A549 (cell line): Measurements from ENCODE around the gene XPR1. TPM values are rescaled to one million over a fixed set of nuclear protein-coding genes. Genes with fewer than 3 reads are reported as not detected.
"Not testable (repeated sequence)": the region's sequence is repeated elsewhere in the genome, so short reads cannot be mapped to it uniquely, and the experiment has no call there.

Experiments
- ATAC-seq, 2 experiments: fragments of 200-7000 bp in 1 of 2; fragments of >200 bp in 1 of 2; cut with Nextera tagmentation in 1 of 2; cut with Tn5 transposase in 1 of 2; 3 replicates each; pipeline versions ENCODE4 v1.8.0 to v1.9.1; 2018 to 2020; ENCODE audit warnings: mild to moderate bottlenecking in 1 of 2, moderate library complexity in 1 of 2
- CTCF ChIA-PET: fragments of 300-600 bp; sonication (Branson Sonifier 250); formaldehyde crosslinking; extraction: SDS; loops from one replicate; lab custom pipeline; 2021; ENCODE audit warnings: antibody characterized with exemption, inconsistent platforms; lab: Yijun Ruan, JAX
- POLR2A ChIA-PET: fragments of 350-600 bp; formaldehyde crosslinking; extraction: SDS; loops from one replicate; lab custom pipeline; 2021; ENCODE audit warnings: antibody characterized with exemption, inconsistent platforms; lab: Yijun Ruan, JAX
- DNase-seq, 2 experiments: peaks; one replicate each; pipeline versions ENCODE4 v3.0.0 to v3.0.0-alpha.2; 2011 to 2016; ENCODE audit warnings: low read depth in 1 of 2, low spot score in 1 of 2
- FAIRE-seq: peaks from 2 replicates; lab custom pipeline; 2011; peaks lifted over from hg19 to GRCh38; lab: Jason Lieb, UNC
- H3K27ac ChIP-seq, 2 experiments: fragments of >200 bp; sonication (Bioruptor Twin); formaldehyde crosslinking; 3 replicates each; pipeline ENCODE4 v1.5.1; 2016 to 2017
- H3K4me1 ChIP-seq: fragments of >200 bp; sonication (Bioruptor Twin); formaldehyde crosslinking; 3 replicates; pipeline ENCODE4 v1.6.1; 2016
- H3K4me2 ChIP-seq: fragments of >200 bp; sonication (Bioruptor Twin); formaldehyde crosslinking; 3 replicates; pipeline ENCODE4 v1.6.1; 2016
- H3K4me3 ChIP-seq: fragments of >200 bp; sonication (Bioruptor Twin); formaldehyde crosslinking; 3 replicates; pipeline ENCODE4 v1.5.1; 2016
- H3K9me3 ChIP-seq: fragments of >200 bp; sonication (Bioruptor Twin); formaldehyde crosslinking; 3 replicates; pipeline ENCODE4 v1.6.1; 2016
- CBX8 ChIP-seq: fragments of 200-600 bp; sonication (generic); IDR thresholded peaks from 2 replicates; pipeline ENCODE4 v1.6.1; 2016
- CHD2 ChIP-seq: fragments of 150-350 bp; IDR thresholded peaks from 2 replicates; pipeline ENCODE4 v1.6.1; 2014; ENCODE audit warnings: low read length; ENCODE audit not compliant: partially characterized antibody
- E2F6 ChIP-seq: IDR thresholded peaks from 2 replicates; pipeline ENCODE4 v1.6.1; 2012; ENCODE audit warnings: low read depth, borderline replicate concordance
- ELK1 ChIP-seq: fragments of 150-350 bp; IDR thresholded peaks from 2 replicates; pipeline ENCODE4 v1.6.1; 2014; ENCODE audit warnings: low read depth, mild to moderate bottlenecking, low read length
- EP300 ChIP-seq, 2 experiments: fragments of >200 bp; sonication (Bioruptor Twin); formaldehyde crosslinking; IDR thresholded peaks; 2 replicates in 1 of 2; 3 replicates in 1 of 2; pipeline ENCODE4 v1.6.1; 2016 to 2017
- FOSL2 ChIP-seq, 2 experiments: fragments of 450-650 bp in 1 of 2; fragments of >200 bp in 1 of 2; sonication (Bioruptor Twin) in 1 of 2; formaldehyde crosslinking; IDR thresholded peaks; 2 replicates each; pipeline versions ENCODE4 v1.5.0 to v1.6.1; 2016 to 2020; ENCODE audit warnings: mild to moderate bottlenecking in 1 of 2, moderate library complexity in 1 of 2
- FOXS1 ChIP-seq: fragments of 250-450 bp; sonication (Bioruptor Pico); IDR thresholded peaks from 2 replicates; pipeline ENCODE4 v1.5.0; 2020; ENCODE audit warnings: mild to moderate bottlenecking, moderate library complexity
- HDAC2 ChIP-seq: fragments of 200-600 bp; sonication (generic); IDR thresholded peaks from 2 replicates; pipeline ENCODE4 v1.6.1; 2016
- HOXB13 ChIP-seq: fragments of 250-450 bp; sonication (Bioruptor Pico); IDR thresholded peaks from 2 replicates; pipeline ENCODE4 v1.5.0; 2020; ENCODE audit warnings: low read depth, mild to moderate bottlenecking, moderate library complexity
- KDM5A ChIP-seq: fragments of 200-600 bp; sonication (generic); IDR thresholded peaks from 2 replicates; pipeline ENCODE4 v1.6.1; 2016; ENCODE audit warnings: antibody characterized with exemption, mild to moderate bottlenecking
- MAFK ChIP-seq: fragments of 450-650 bp; IDR thresholded peaks from 2 replicates; pipeline ENCODE4 v1.6.1; 2014; ENCODE audit not compliant: partially characterized antibody
- MAZ ChIP-seq: fragments of 150-350 bp; IDR thresholded peaks from 2 replicates; pipeline ENCODE4 v1.6.1; 2014; ENCODE audit warnings: antibody characterized with exemption, low read depth, low read length, borderline replicate concordance
- NR3C1 ChIP-seq: fragments of >200 bp; sonication (Bioruptor Twin); formaldehyde crosslinking; IDR thresholded peaks from 3 replicates; pipeline ENCODE4 v1.6.1; 2017
- PBX3 ChIP-seq: IDR thresholded peaks from 2 replicates; pipeline ENCODE4 v1.6.1; 2012
- PHF8 ChIP-seq: fragments of 200-600 bp; sonication (generic); IDR thresholded peaks from 2 replicates; pipeline ENCODE4 v1.6.1; 2016; ENCODE audit warnings: low read depth, mild to moderate bottlenecking, antibody characterized with exemption, moderate library complexity, borderline replicate concordance
- RAD21 ChIP-seq, 2 experiments: fragments of >200 bp in 1 of 2; sonication (Bioruptor Twin) in 1 of 2; formaldehyde crosslinking in 1 of 2; IDR thresholded peaks in 1 of 2; conservative IDR thresholded peaks in 1 of 2; 2 replicates in 1 of 2; 3 replicates in 1 of 2; pipeline ENCODE4 v1.6.1; 2012 to 2018; ENCODE audit warnings: inconsistent platforms in 1 of 2
- RCOR1 ChIP-seq: fragments of 150-350 bp; IDR thresholded peaks from 2 replicates; pipeline ENCODE4 v1.6.1; 2014; ENCODE audit warnings: antibody characterized with exemption, low read length, low read depth
- RFX5 ChIP-seq: fragments of 450-650 bp; IDR thresholded peaks from 2 replicates; pipeline ENCODE4 v1.7.1; 2014; ENCODE audit warnings: antibody characterized with exemption, mild to moderate bottlenecking, moderate library complexity
- SMC3 ChIP-seq: fragments of >200 bp; sonication (Bioruptor Twin); formaldehyde crosslinking; IDR thresholded peaks from 3 replicates; pipeline ENCODE4 v1.6.1; 2018; ENCODE audit warnings: inconsistent platforms
- ZNF302 ChIP-seq: fragments of 250-450 bp; sonication (Bioruptor Pico); IDR thresholded peaks from 2 replicates; pipeline ENCODE4 v1.9.0; 2021; ENCODE audit warnings: inconsistent platforms, mild to moderate bottlenecking, moderate library complexity
- ZSCAN20 ChIP-seq: fragments of 250-450 bp; sonication (Bioruptor Pico); IDR thresholded peaks from 2 replicates; pipeline ENCODE4 v1.8.0; 2022; ENCODE audit warnings: mild to moderate bottlenecking, moderate library complexity
- WGBS: methylation state at CpG from one replicate; pipeline ENCODE4 v1.1.6; 2017; ENCODE audit errors: missing lambda C conversion rate; 5-methylcytosine and 5-hydroxymethylcytosine counted together
- polyA plus RNA-seq, 4 experiments: library from polyadenylated mRNA; depleted of rRNA in 3 of 4; stranded (reverse); fragments of >200 nt; fragmentation: RNase III in 1 of 4; extraction: RNeasy Plus Mini Kit Qiagen cat#74134 plus additional on column Dnase treatment in 1 of 4; gene quantifications; 2 replicates in 3 of 4; 3 replicates in 1 of 4; pipeline ENCODE4 v1.2.3, GENCODE V29; 2011 to 2017

The XPR1 gene
- polyA plus RNA-seq, 2 of the 4 experiments (the other 2 are of a cell fraction): 37.5 to 86.1 TPM

GRCh38 chr1:180854456-180854855, 222.6 kb downstream of the XPR1 start:
- no peak overlapping the region for H3K27ac ChIP-seq
- DNase-seq (no peak), FAIRE-seq (no peak), ATAC-seq (no peak)
- CTCF ChIA-PET: interaction anchor here (1.0 to 1.2 kb wide), 4 partner anchors 8 to 339 kb away, joined by 3 to 5 read pairs (median 3); no protein-coding TSS in a partner anchor
- H3K4me2 ChIP-seq: no peak overlapping the region
- H3K4me1 ChIP-seq: no peaks in the 10 kb centered on the region
- TF ChIP-seq KDM5A: no peak
- TF ChIP-seq NR3C1: no peak
- no peak for TF ChIP-seq PBX3
- no peak for TF ChIP-seq ZSCAN20 (CRISPR knock-in tag)
- TF ChIP-seq FOXS1: no peak
- no peak for TF ChIP-seq RAD21 (conservative IDR thresholded peaks at IDR 0.05 in 1 of 2, IDR thresholded peaks at IDR 0.05 in 1 of 2)
- TF ChIP-seq ELK1: no peak
- TF ChIP-seq RFX5: no peak
- no peak for TF ChIP-seq FOSL2 (IDR thresholded peaks at IDR 0.05)
- no peak for TF ChIP-seq FOSL2 (CRISPR knock-in tag; IDR thresholded peaks at IDR 0.05)
- no peak for TF ChIP-seq CHD2
- TF ChIP-seq E2F6: no peak
- TF ChIP-seq HOXB13: no peak
- TF ChIP-seq SMC3: no peak
- no peak for TF ChIP-seq RCOR1
- no peak for TF ChIP-seq PHF8
- no peak for TF ChIP-seq MAZ
- WGBS: 87% methylated on average over 5 of the region's 5 CpGs
- POLR2A ChIA-PET: no interaction called here
- H3K9me3 ChIP-seq: no peaks in the 10 kb centered on the region
- no peak overlapping the region for H3K4me3 ChIP-seq

- 75% methylated on average over 7 of the region's 7 CpGs for WGBS
- DNase-seq, POLR2A ChIA-PET, H3K4me2 ChIP-seq, ATAC-seq, H3K4me3 ChIP-seq, FAIRE-seq, H3K9me3 ChIP-seq, H3K27ac ChIP-seq: not testable (repeated sequence)
- H3K4me1 ChIP-seq: peaks cover 12% of the 10 kb centered on the region; the same call in 2 of the 3 replicates
- CTCF ChIA-PET: interaction anchor here (1.3 kb wide), 1 partner anchor 342 kb away, joined by 3 read pairs; no protein-coding TSS in a partner anchor
Observed at GRCh38 chr1:180857947-180858725, 226.3 kb downstream of the XPR1 start.

GRCh38 chr1:180859306-180859705, 227.5 kb downstream of the XPR1 start:
- 87% methylated on average over 1 of the region's 1 CpG for WGBS
- POLR2A ChIA-PET: no interaction called here
- DNase-seq: no peak
- Histone ChIP-seq H3K9me3 (no peaks in the 10 kb centered on the region), H3K27ac (no peak overlapping the region), H3K4me1 (peaks cover 12% of the 10 kb centered on the region; the same call in 2 of the 3 replicates), H3K4me2 (no peak overlapping the region)
- CTCF ChIA-PET: interaction anchor here (0.6 kb wide), 1 partner anchor 299 kb away, joined by 3 read pairs; no protein-coding TSS in a partner anchor
- no peak for ATAC-seq
- no peak for FAIRE-seq
- TF ChIP-seq ELK1 (no peak), ZNF302 (CRISPR knock-in tag) (no peak), EP300 (IDR thresholded peaks at IDR 0.05) (no peak), RAD21 (conservative IDR thresholded peaks at IDR 0.05 in 1 of 2, IDR thresholded peaks at IDR 0.05 in 1 of 2) (no peak), MAFK (no peak), CBX8 (no peak), HOXB13 (no peak), HDAC2 (no peak)
- TF ChIP-seq, all 56 proteins: peak for 0
- H3K4me3 ChIP-seq: no peak overlapping the region
